IPS-11a (cell line): ENCODE measurements around the gene PTGR2.
A peak's percentile ranks its signal among the peaks of the same experiment; 100 is the strongest.
"Not testable (repeated sequence)": the region's sequence is repeated elsewhere in the genome, so short reads cannot be mapped to it uniquely, and the experiment has no call there.

Experiments used
- H3K4me3 ChIP-seq: one replicate; pipeline ENCODE4 v1.5.1; 2013; ENCODE audit warnings: low read depth, low read length, control low read depth

PTGR2 gene

DNA sequence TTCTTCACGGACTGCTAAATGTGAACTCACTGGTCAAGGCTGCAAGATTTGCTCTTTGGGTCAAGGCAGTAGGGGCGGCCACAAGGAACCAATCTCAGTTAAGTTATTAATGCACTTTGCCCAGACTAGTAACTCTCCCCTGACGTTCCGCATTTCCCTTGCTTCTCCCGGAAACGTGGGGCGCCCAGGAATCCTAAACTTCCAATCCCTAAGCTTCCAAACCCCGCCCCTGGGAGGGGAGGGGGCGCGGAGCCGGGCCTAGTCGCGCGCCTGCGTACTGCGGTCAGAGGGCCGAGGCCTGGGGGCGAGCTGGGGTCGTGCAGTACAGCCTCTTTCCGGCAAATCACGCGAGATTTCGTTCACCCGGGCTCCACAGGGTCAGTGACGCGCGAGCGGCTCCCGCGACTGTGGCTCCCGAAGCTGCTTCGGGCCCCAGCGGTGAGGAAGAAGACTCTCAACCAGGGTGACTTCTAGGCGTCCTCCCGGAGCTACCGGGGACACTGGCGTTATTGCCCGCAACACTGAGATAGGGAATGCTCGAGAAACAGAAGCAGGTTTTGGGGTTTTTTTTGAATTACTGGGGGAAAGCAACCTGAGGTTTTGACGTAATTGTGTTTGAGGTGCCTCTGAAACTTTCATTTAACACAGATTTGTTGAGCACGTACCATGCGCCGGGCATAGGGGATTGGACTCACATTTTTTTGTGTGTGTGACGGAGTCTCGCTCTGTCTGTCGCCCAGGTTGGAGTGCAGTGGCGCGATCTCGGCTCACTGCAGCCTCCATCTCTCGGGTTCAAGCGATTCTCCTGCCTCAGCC lies at the start of gene PTGR2:
Gene PTGR2, plus strand, starts transcription at position 265 of the 816 bp plus-strand sequence. CDS start 7,032 bp downstream, outside the sequence.
- peak within 1 kb of the TSS; percentile 63 for H3K4me3 ChIP-seq

DNA sequence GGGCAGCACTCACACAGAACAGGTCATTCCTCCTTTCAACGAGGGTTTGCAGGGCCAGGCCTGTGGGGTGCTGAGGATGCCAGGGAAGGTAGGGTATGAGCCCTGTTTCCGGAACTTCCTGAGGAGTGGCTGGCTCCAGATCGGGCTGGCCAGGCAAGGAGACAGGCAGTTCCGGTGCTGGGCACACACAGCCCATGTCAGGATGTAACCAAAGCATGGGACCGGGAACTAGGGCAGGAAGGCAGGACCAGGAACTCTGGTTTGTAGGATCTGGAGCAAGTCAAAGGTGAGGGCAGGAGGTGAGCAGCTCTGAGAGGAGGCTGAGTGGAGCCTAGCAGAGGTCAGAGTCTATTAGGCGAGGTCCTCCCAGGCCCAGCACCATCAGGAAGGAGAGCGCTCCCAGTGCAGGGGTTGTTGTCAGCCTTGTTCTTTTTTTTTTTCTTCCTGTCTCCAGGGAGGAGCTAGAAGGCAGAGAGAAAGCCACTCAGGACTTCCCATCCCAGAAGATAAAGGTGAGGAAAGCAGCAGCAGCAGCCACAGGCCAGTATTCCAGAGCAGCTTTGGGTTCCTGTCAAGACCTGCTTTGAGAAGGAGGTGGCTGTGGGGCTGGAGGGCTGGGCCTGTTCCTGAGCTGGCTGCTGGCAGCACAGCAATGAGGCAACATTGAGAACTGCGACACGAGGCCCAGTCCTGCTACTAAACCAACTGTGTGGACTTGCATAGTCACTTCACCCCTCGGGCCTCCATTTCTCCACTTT lies 49.0 kb upstream of the PTGR2 start:
- no peak overlapping the region for H3K4me3 ChIP-seq

GRCh38 chr14:73804636-73805035 lies 47.0 kb upstream of the PTGR2 start:
- no peak overlapping the region for H3K4me3 ChIP-seq

DNA sequence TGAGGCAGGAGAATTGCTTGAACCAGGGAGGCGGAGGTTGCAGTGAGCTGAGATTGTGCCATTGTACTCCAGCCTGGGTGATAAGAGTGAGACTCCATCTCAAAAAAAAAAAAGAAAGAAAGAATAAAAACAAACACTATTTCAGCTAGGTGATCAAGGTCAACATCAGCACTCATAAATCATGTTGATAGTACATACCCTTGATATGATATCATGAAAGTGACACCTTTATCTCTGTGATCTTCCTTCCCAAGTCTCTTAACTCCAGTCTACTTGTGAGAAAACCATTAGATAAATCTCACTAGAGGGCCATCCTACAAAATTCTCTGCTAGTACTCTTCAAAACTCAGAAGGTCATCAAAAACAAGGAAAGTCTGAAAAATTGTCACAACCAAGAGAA lies 44.2 kb upstream of the PTGR2 start:
- no peak overlapping the region for H3K4me3 ChIP-seq

DNA sequence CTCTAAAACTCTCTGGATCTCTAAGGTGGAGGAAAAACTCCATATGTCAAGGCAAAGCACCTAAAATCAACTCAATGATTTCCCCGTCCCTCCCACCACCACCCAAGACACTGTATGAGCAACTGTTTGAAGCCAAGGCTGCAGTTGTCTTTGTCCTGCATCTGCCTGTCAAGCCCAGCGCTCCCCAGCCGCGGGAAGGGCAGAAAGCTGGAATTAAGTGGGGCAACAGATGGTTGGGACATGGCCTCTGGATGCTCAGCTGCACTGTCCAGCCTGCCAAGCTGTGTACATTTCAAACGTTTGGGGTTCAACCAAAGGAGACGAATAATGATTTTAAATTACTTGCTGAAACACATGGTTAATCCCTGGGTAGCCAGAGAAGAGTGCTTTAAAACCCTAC lies 42.2 kb upstream of the PTGR2 start:
- H3K4me3 ChIP-seq: no peak overlapping the region

DNA sequence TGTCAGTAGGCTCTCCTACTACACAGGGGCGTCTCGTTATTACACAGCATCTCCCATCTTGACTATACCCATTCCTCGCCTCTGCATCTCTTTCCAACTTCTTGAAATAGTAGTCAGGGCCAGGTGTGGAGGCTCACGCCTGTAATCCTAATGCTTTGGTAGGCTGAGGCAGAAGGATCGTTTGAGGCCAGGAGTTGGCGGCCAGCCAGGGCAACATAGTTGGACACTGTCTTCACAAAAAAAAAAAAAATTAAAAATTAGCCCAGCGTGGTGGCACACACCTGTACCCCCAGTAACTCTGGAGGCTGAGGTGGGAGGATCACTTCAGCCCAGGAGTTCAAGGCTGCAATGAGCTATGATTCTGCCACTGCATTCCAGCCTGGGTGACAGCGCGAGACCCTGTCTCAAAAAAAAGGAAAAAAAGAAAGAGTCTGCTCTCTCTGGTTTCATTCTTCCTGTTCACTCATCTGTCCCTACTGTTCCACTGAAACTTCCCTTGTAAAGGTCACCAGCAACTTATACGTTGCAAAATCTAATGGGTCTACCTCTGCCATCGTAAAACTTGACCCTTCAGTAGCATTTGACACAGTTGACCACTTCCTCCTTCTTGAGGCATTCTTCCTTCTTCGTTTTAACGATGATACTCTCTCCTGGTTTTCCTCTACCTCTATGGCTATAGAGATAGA lies 41.0 kb upstream of the PTGR2 start:
- no peak overlapping the region for H3K4me3 ChIP-seq

GRCh38 chr14:73811164-73811503 lies 40.5 kb upstream of the PTGR2 start:
- H3K4me3 ChIP-seq: no peak overlapping the region

DNA sequence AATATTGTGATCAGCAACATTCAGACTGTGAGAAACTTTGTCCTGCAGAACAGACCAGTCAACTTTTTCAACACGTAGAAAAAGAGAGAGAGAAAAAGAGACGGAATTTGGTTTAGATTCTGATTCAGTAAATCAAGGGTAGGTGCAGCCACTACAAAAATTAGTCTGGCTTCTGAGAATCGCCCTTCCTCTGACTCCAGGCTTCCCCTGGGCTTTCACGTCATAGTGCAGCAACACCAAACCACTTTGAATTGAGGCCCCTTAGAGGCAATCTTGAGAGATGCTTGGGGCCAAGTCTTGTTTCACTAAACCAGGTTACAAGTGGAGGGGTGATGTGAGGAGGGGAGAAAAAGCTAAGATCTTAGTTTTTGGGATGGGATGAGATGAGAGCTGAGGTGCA lies 37.5 kb upstream of the PTGR2 start:
- no peak overlapping the region for H3K4me3 ChIP-seq

- H3K4me3 ChIP-seq: no peak overlapping the region
Observed at GRCh38 chr14:73815849-73816248, 35.8 kb upstream of the PTGR2 start.

GRCh38 chr14:73816393-73816816 lies 35.2 kb upstream of the PTGR2 start:
- H3K4me3 ChIP-seq: no peak overlapping the region

DNA sequence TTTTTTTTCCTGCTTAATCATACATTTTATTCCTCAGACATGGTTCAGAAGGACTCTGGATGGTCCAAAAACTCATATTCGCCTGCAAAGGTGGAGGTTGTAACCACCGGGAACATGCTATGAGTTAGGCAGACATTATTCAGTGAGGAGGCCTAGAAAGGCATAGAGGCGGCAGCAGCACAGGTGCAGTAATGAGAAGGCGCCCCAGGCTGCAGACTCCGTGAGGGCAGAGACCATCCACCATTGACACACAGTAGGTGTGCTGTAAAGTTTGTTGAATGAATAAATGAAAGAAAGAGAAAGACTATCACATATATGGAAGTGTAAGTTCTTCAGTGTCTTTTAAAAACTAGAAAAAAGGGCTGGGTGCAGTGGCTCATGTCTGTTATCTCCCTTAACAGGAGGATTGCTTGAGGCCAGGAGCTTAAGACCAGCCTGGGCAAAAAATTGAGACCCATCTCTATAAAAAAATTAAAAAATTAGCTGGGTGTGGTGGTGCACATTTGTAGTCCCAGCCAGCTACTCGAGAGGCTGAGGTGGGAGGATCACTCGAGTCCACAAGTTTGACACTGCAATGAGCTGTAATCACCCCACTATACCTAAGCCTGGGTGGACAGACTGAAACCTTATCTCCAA lies 34.5 kb upstream of the PTGR2 start:
- H3K4me3 ChIP-seq: no peak overlapping the region

DNA sequence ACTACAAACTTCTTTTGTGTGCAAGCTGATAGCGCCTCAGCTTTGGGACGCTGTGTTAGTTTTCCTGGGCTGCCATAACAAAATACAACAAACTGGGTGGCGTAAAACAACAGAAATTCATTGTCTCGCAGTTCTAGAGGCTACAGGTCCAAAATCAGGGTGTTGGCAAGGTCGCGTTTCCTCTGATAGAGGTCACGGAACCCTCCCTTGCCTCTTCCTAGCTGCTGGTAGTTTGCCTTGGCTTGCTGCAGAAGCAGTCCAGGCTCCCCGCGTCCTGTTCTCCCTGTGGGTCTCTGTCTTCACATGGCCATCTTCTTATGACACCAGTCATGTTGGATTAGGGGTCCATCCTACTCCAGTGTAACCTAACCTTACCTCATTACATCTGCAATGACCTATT lies 32.8 kb upstream of the PTGR2 start:
- no peak overlapping the region for H3K4me3 ChIP-seq

- no peak overlapping the region for H3K4me3 ChIP-seq
Observed at GRCh38 chr14:73820631-73821030, 31.0 kb upstream of the PTGR2 start.

- no peak overlapping the region for H3K4me3 ChIP-seq
Observed at GRCh38 chr14:73823339-73823885, 28.2 kb upstream of the PTGR2 start.

GRCh38 chr14:73824127-73824526 lies 27.5 kb upstream of the PTGR2 start:
- H3K4me3 ChIP-seq: no peak overlapping the region

- H3K4me3 ChIP-seq: no peak overlapping the region
Observed at GRCh38 chr14:73824536-73824935, 27.1 kb upstream of the PTGR2 start.

- no peak overlapping the region for H3K4me3 ChIP-seq
Observed at GRCh38 chr14:73825551-73826188, 26.0 kb upstream of the PTGR2 start.

GRCh38 chr14:73827190-73827589 lies 24.4 kb upstream of the PTGR2 start:
- H3K4me3 ChIP-seq: not testable (repeated sequence)

- H3K4me3 ChIP-seq: no peak overlapping the region
Observed at GRCh38 chr14:73829071-73829470, 22.6 kb upstream of the PTGR2 start.
